GM12872 (cell line): Measurements from ENCODE around the gene IRF3.

ENCODE experiments used
- CTCF ChIP-seq: IDR thresholded peaks from 3 replicates; pipeline ENCODE4 v1.5.1; 2011; ENCODE audit warnings: low read depth, mild to moderate bottlenecking, low read length, moderate library complexity; ENCODE audit not compliant: insufficient read depth

The IRF3 gene

DNA sequence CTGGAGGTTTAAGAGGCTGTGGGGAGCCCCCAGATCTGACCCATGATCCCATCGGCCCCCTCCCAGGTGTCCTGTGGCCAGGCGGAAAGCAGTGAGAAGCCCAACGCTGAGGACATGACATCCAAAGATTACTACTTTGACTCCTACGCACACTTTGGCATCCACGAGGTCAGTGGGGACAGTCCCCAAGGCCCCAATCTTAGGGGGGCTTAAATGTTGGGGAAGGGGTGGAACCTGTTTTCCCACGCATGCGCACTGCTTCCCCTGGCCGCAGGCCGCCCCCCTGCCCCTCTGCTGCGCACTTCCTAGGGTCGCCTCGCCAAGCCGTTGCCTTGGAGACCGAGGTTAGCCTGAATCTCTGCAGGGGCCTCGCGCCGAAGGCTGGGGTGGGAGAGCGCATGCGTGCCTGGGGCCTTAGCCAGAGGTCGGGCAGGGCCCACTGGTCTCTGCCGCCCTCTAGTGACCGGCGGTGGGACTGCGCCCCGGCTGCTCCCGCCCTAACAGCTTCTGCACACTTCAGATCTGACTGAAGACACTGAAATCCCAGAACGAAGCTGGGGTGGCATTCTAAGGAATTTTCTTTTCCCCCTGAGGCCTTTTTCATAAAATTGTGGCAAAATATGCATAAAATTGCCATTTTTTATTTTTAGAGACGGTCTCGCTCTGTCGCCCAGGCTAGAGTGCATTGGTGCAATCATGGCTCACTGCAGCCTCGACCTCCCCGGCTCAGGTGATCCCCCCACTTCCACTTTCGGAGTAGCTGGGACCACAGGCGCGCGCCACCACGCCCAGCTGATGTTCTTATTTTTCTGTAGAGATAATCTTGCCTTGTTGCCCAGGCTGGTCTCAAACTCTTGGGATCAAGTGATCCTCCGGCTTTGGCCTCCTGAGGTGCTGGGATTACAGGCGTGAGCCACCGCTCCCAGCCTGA is 15.0 kb upstream of the IRF3 start:
- peak; percentile 100 for TF ChIP-seq CTCF

DNA sequence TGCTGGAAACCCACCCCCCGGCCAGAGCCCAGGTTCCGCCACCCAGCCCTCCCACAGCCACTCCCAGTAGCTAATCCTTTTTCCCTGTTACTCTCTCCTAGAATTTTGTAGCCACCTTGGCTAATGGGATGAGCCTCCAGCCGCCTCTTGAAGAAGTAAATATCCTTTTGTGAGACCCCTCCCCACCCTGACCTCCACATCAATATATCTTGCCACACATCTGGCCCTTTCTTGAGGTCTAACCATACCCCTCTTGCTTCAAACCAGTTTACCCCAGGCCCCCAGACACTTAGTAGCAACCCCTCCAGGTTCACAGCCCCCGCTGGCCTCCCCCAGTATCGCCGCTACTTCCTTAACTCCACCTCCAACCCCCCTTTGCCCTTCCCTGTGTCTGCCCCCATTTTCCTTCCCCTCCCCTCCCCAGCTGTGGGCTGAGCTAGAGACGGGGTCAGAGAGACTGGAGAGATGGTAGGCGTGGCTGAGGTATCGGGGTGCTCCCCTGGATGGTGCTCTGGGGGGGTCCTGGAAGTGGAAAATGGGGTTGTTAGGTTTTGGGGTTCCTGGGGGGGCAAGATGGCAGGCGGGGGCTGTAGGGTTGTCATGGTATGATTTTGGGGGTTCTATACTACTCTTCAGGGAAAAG is 14.2 kb upstream of the IRF3 start:
- 0 out of 3 replicates have a peak, but pooled peaks have one; percentile 2 for TF ChIP-seq CTCF

DNA sequence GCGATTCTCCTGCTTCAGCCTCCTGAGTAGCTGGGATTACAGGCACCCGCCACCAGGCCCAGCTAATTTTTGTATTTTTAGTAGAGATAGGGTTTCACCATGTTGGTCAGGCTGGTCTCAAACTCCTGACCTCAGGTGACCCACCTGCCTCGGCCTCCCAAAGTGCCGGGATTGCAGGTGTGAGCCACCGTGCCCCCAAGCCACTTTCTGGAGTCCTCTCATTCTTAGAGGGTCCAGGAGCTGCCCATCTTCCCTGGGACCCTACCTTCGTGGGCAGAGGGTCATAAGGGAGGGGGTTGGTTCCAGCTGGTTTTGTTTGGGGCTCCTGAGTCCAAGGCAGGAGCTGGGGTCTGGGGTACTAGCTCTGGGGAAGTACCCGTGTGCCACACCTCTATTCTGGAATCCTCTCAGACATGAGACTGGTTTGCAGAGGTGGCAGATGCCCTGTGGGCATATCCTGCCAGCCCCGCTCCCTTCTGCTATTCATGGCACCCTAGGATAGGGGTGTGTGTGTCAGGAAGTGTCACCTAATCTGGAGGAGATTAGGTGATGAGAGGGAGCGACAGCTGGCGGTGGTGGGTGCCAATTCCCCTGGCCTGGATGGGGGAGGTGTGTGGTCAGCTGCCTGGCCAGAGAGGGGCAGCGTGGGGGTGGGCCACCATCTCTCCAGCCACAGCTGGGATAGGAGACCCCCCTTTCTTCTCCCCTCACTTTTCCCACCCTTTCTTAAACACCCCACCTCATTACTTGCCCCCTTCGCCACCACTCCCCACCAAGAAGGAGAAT is 13.5 kb upstream of the IRF3 start:
- TF ChIP-seq CTCF = no peak

GRCh38 chr19:49677901-49678674 is 12.4 kb upstream of the IRF3 start:
- peak; percentile 74 for TF ChIP-seq CTCF

DNA sequence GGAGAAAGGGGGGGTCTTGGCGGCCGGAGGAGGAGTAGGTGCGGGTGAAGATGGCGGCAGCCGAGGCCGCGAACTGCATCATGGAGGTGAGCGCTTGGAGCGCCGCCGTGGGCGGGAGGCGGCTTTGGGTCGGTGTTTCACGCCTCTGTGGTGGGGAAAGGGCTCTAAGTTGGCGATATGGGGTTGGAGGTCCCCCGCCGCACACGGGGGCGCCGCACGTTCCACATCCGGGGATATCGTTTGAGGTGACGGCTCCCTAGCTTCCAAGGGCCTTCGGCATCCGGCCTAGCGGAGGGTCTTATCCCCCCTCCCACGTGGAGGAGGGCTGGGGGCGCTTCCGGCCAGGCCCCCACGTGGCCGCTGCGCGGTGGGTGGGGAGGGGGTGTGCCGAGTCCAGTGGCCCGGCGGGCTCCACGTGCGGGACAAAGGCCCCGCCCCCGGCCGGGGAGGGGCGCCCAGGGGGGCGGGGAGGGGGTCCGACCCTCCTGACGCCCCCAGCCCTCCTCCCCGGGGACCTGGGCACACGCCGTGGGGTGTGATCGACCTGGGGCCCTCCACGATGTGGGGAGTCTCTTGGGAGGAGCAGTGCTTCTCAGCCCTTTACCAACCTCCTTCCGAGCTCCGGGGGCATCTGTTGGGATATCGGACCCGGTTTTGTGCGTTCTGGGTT is 11.7 kb upstream of the IRF3 start, which contains the start of gene PRMT1:
Gene PRMT1, plus strand, starts transcription at position 41 of the 670 bp plus-strand sequence. Its CDS starts 10 bp downstream, at position 51.
- TF ChIP-seq CTCF = no peak

- TF ChIP-seq CTCF = no peak
Measured at GRCh38 chr19:49676784-49677230, 11.2 kb upstream of the IRF3 start.
